GM21515 (cell line): ENCODE measurements around the gene C2CD4C.
"Not testable (repeated sequence)": the region's sequence is repeated elsewhere in the genome, so short reads cannot be mapped to it uniquely, and the experiment has no call there.

ENCODE experiments used
- ATAC-seq: cut with Tn5 transposase; IDR thresholded peaks from one replicate; pipeline ENCODE4 v1.9.1; 2021; ENCODE audit not compliant: unreplicated experiment

C2CD4C gene

GRCh38 chr19:439167-439900 is 30.4 kb upstream of the C2CD4C start:
- ATAC-seq: no peak

GRCh38 chr19:438416-438958 is 29.5 kb upstream of the C2CD4C start:
- no peak for ATAC-seq

GRCh38 chr19:437041-437440 is 28.1 kb upstream of the C2CD4C start:
- no peak for ATAC-seq

- no peak for ATAC-seq
Observed at GRCh38 chr19:436413-436950, 27.5 kb upstream of the C2CD4C start.

GRCh38 chr19:435707-436412 is 26.9 kb upstream of the C2CD4C start:
- ATAC-seq: no peak

- ATAC-seq: no peak
Observed at GRCh38 chr19:435056-435706, 26.2 kb upstream of the C2CD4C start.

- no peak for ATAC-seq
Observed at GRCh38 chr19:434152-434960, 25.4 kb upstream of the C2CD4C start.

GRCh38 chr19:430701-431100 is 21.8 kb upstream of the C2CD4C start:
- ATAC-seq: no peak

- no peak for ATAC-seq
Observed at GRCh38 chr19:428149-428548, 19.2 kb upstream of the C2CD4C start.

- ATAC-seq: not testable (repeated sequence)
Observed at GRCh38 chr19:427675-428074, 18.7 kb upstream of the C2CD4C start.

GRCh38 chr19:426725-427445 is 17.9 kb upstream of the C2CD4C start:
- ATAC-seq: no peak

GRCh38 chr19:425056-425455 is 16.1 kb upstream of the C2CD4C start:
- ATAC-seq: no peak

- no peak for ATAC-seq
Observed at GRCh38 chr19:424546-424945, 15.6 kb upstream of the C2CD4C start.

GRCh38 chr19:423691-424466 is 14.9 kb upstream of the C2CD4C start:
- ATAC-seq: no peak

- not testable (repeated sequence) for ATAC-seq
Observed at GRCh38 chr19:422917-423226, 13.9 kb upstream of the C2CD4C start.

- ATAC-seq: no peak
Observed at GRCh38 chr19:422213-422916, 13.4 kb upstream of the C2CD4C start.

- no peak for ATAC-seq
Observed at GRCh38 chr19:419721-420515, 11.0 kb upstream of the C2CD4C start.
